Measurements from ENCODE around the gene CDH5.

CDH5 gene

DNA sequence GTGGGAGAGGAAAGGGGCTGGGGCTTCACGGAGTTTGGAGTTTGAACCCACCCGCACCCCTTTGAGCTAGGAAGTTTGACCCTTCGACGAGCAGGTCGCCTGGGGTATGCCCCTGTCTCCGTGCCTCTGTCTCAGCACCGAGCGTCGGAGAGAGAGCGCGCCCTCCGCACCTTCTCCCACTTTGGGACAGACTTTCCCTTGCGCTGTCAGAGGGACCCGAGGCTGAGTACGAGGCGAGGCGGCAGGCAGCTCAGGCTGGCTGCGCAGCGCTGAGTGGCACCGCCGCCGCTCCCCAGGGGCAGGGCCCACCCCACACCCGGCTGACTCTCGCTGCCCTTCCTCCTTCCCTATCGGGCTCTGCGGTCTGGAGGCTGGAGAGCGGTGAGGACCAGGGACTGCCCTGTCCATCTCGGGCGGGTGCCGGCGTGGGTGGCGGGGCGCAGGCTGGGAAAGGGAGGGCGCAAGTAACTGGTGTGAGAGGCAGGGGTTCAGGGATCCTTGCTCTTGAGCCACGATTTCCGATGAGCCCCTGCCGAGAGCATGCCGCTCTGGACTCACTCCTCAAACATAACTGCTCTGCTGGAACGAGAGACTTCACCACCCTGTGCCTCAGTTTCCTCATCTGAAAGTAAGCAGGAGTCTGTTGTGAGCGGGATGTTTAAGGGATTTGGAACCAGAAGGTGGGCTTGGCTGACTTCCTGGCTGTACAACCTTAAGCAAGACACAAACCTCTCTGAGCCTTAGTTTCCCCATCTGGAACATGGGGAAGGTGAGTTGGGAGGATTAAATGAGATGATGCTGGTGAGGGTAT is 61.6 kb downstream of the CDH5 start:
- TF ChIP-seq, protein P1, sequence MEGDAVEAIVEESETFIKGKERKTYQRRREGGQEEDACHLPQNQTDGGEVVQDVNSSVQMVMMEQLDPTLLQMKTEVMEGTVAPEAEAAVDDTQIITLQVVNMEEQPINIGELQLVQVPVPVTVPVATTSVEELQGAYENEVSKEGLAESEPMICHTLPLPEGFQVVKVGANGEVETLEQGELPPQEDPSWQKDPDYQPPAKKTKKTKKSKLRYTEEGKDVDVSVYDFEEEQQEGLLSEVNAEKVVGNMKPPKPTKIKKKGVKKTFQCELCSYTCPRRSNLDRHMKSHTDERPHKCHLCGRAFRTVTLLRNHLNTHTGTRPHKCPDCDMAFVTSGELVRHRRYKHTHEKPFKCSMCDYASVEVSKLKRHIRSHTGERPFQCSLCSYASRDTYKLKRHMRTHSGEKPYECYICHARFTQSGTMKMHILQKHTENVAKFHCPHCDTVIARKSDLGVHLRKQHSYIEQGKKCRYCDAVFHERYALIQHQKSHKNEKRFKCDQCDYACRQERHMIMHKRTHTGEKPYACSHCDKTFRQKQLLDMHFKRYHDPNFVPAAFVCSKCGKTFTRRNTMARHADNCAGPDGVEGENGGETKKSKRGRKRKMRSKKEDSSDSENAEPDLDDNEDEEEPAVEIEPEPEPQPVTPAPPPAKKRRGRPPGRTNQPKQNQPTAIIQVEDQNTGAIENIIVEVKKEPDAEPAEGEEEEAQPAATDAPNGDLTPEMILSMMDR (IDR thresholded peaks at IDR 0.05; ENCODE audit: borderline replicate concordance, control extremely low read depth, extremely low read depth, insufficient read depth, missing control alignments) = no peak
- DNase-seq (ENCODE audit: low spot score) = no peak
- in situ Hi-C loops (cut with MboI; ENCODE audit: low sequenced_read_pairs, unreplicated experiment) = no loop called here

DNA sequence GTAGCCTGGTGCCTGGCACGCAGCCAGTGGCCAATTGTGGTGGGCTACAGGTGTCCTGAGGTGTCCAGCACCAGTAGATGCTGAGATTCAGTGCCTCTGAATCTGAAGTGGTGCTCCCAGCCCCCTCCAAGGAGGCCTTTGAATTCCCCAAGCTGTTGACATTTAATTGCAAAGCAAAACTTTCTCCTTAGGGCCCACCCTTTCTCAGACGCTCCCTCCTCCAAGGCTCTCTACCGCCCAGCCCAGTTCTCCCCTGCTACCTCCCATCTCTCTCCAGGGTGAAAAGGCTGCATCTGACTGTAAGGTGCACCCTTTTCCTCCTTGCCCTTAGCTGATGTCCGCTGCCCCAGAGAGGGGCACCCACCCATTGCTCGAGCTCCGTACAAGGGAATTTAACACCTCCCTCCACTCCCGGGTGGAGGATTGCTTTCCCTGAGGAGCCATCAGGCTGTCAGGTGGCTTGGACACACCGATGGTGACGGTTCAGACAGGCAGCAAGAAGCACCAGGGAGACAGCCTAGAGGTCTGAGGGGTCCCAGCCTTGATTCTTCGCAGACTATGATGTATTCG is 62.3 kb downstream of the CDH5 start:
- TF ChIP-seq, protein P1 (IDR thresholded peaks at IDR 0.05; ENCODE audit: borderline replicate concordance, control extremely low read depth, extremely low read depth, insufficient read depth, missing control alignments) = no peak
- no peak for DNase-seq (ENCODE audit: low spot score)
- in situ Hi-C loops (cut with MboI; ENCODE audit: low sequenced_read_pairs, unreplicated experiment) = no loop called here

DNA sequence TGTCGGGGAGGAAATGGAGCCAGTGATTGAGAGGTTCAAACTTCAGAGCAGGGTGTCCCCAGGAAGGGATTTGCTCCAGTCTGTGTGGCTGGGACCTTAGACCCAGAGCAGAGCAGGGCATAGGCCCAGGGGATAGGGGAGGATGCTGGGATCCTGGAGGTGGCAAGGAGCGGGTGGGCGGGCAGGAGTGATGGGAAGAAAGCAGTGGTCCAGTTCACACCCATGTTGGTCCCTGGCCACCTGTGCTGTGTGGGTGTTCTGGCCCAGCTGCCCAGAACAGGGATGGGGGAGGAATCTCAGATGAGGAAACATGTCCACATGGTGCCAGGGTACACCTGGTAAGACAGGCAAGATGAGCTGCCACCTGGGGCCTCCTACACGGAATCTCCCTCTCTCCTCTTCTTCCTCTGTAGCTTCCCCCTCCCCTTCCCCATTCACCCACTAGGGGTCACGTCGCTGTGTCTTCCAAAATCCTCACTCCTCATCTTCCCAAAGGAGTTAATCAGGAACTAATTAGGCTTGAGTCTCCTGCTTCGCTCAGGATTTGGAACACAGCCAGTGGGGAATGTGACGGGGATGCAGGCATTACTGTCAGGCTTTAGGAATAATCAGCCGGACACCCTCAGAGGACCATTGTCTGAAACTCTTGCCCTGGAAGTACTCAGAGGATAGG is 62.9 kb downstream of the CDH5 start:
- TF ChIP-seq, protein P1 (IDR thresholded peaks at IDR 0.05; ENCODE audit: borderline replicate concordance, control extremely low read depth, extremely low read depth, insufficient read depth, missing control alignments) = no peak
- in situ Hi-C loops (cut with MboI; ENCODE audit: low sequenced_read_pairs, unreplicated experiment) = no loop called here
- DNase-seq (ENCODE audit: low spot score) = no peak

DNA sequence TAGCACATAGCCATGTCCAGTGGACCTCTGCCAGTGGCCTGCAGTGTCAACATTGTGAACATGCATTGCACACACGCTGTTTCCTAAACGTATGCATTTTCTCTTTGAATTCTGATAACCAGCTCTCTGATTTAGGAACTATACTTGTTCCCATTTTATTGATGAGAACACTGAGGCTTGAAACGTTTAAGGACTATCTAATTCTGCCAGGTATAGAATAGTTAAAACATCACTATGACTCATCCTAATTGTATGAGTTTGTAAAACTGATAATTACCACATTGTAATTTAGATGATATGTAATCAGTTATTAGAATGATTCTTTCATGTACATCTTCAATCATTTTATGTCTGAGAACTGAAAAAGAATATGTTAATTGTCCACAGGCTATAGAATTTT is 63.7 kb downstream of the CDH5 start:
- TF ChIP-seq, protein P1 (IDR thresholded peaks at IDR 0.05; ENCODE audit: borderline replicate concordance, control extremely low read depth, extremely low read depth, insufficient read depth, missing control alignments) = no peak
- in situ Hi-C loops (cut with MboI; ENCODE audit: low sequenced_read_pairs, unreplicated experiment) = no loop called here

DNA sequence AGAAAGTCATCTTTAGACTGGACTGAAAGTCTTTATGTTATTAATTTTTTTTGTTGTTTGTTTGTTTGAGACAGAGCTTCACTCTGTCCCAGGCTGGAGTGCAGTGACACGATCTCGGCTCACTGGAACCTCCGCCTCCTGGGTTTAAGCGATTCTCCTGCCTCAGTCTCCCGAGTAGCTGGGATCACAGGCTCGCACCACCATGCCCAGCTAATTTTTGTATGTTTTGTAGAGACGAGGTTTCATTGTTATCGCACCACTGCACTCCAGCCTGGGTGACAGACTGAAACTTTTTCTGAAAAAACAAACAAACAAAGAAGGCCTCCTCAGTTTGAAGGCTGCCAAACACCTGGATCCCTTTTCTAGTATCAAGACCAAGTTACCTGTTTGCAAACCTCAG is 65.3 kb downstream of the CDH5 start:
- TF ChIP-seq, protein P1 (IDR thresholded peaks at IDR 0.05; ENCODE audit: borderline replicate concordance, control extremely low read depth, extremely low read depth, insufficient read depth, missing control alignments) = no peak
- in situ Hi-C loops (cut with MboI; ENCODE audit: low sequenced_read_pairs, unreplicated experiment) = no loop called here
- DNase-seq (ENCODE audit: low spot score) = no peak

More for the DNA sequence above, 63.7 kb downstream of the CDH5 start:
- no peak for DNase-seq (ENCODE audit: low spot score)

DNA sequence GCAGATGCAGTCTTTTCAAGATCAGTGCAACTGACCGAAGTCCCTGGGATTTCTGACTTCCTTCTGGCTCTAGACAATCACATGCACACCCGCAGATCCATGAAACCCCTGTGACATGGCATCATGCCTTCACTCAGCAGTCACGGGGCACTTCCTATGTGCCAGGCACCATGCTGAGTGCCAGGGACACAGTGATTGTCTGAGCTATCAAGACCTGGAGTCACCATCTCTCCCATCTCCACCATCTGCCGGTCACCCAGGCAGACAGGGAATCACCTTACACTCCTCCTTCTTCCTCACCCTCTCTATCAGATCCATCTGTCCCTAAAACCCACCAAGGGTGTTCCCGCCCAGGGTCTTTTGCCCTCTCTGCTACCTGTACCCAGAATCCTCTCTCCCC is 65.9 kb downstream of the CDH5 start:
- in situ Hi-C loops (cut with MboI; ENCODE audit: low sequenced_read_pairs, unreplicated experiment) = no loop called here
- no peak for DNase-seq (ENCODE audit: low spot score)
- TF ChIP-seq, protein P1 (IDR thresholded peaks at IDR 0.05; ENCODE audit: borderline replicate concordance, control extremely low read depth, extremely low read depth, insufficient read depth, missing control alignments) = no peak

Data from GM13976 (cell line).